ENCODE measurements around the gene FRMD4A. TPM values are rescaled to one million over a fixed set of nuclear protein-coding genes. Genes with fewer than 3 reads are reported as not detected.

Gene FRMD4A
- total RNA-seq, 2 donors from 2014 or later, result 55.9 to 81.0 TPM

DNA sequence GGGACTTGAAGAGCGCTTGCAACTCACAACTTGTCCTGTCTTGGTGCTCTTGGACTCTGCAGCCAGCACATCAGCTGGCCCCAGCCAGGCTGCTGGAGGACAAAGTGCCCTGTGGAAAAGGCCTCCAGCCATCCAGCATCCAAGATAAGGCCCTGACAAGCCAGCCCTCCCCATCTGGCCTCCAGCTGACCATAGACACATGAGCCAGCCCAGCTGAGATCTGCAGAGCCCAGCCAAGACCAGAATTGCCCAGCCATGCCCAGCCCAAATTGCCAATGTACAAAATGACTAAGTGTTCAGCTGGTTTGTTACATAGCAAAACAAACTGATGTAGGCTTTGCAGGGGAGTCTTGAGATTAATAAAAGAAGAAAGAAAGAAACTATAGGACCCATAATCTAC lies 36.0 kb upstream of the FRMD4A start:
- no peak overlapping the region for H3K4me3 ChIP-seq
- TF ChIP-seq, protein P1, sequence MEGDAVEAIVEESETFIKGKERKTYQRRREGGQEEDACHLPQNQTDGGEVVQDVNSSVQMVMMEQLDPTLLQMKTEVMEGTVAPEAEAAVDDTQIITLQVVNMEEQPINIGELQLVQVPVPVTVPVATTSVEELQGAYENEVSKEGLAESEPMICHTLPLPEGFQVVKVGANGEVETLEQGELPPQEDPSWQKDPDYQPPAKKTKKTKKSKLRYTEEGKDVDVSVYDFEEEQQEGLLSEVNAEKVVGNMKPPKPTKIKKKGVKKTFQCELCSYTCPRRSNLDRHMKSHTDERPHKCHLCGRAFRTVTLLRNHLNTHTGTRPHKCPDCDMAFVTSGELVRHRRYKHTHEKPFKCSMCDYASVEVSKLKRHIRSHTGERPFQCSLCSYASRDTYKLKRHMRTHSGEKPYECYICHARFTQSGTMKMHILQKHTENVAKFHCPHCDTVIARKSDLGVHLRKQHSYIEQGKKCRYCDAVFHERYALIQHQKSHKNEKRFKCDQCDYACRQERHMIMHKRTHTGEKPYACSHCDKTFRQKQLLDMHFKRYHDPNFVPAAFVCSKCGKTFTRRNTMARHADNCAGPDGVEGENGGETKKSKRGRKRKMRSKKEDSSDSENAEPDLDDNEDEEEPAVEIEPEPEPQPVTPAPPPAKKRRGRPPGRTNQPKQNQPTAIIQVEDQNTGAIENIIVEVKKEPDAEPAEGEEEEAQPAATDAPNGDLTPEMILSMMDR (IDR thresholded peaks at IDR 0.05), result no peak
- H3K27ac ChIP-seq, result no peak overlapping the region
- no peaks in the 10 kb centered on the region for H3K4me1 ChIP-seq (ENCODE audit: control insufficient read depth in 1 of 2, low read depth in 2 of 2)
- no peaks in the 10 kb centered on the region for H3K9me3 ChIP-seq
- H3K27me3 ChIP-seq (replicated peaks; ENCODE audit: insufficient read depth), result no peaks in the 10 kb centered on the region
- ATAC-seq (ENCODE audit: insufficient number of reproducible peaks, low FRiP score, low read depth), result no peak
- DNase-seq (ENCODE audit: low spot score), result no peak
- H3K36me3 ChIP-seq, result no peaks in the 10 kb centered on the region

DNA sequence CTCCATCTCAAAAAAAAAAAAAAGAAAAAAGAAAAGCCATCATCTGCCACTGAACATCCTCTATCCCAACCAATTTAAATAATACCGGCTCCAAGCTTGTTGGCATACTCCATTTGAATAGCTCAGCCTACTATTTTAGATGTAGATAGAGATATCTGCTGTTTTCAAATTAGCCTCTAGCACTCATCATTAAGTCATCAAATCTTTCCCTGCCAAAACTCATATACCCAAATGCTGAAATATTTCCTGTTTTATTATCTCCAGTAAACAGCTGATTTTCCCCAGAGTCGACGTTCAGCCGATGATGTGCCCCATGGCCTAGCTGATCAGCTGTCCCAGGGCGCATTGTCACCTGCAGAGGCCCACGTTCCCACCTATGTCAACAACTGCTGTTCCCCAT lies 34.5 kb upstream of the FRMD4A start:
- no peak overlapping the region for H3K4me3 ChIP-seq
- no peak for ATAC-seq (ENCODE audit: insufficient number of reproducible peaks, low FRiP score, low read depth)
- TF ChIP-seq, protein P1 (IDR thresholded peaks at IDR 0.05), result no peak

DNA sequence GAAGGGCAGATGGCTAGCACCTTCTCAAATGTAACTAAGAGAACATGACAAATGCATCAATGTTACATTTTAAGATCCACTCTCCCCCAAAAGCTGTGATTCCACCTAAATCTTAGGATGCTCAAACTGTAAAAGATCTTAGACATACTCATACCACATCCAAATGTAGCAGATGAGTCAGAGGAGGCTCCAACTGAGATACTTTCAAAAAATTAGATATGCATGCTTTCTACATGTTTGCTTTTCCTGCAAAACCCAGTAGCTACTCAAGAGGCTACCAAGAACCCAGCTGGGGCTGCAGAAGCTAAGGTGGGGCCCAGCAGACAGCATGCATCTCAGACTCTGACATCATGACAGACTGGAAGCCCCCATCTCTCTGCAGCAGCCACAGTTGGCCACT lies 31.4 kb upstream of the FRMD4A start:
- ATAC-seq (ENCODE audit: insufficient number of reproducible peaks, low FRiP score, low read depth), result no peak
- TF ChIP-seq, protein P1 (IDR thresholded peaks at IDR 0.05), result no peak

More for the DNA sequence above, 34.5 kb upstream of the FRMD4A start:
- no peak for DNase-seq (ENCODE audit: low spot score)
- no peaks in the 10 kb centered on the region for H3K4me1 ChIP-seq (ENCODE audit: control insufficient read depth in 1 of 2, low read depth in 2 of 2)
- H3K36me3 ChIP-seq, result no peaks in the 10 kb centered on the region
- H3K27me3 ChIP-seq (replicated peaks; ENCODE audit: insufficient read depth), result no peaks in the 10 kb centered on the region
- H3K27ac ChIP-seq, result no peak overlapping the region
- no peaks in the 10 kb centered on the region for H3K9me3 ChIP-seq

DNA sequence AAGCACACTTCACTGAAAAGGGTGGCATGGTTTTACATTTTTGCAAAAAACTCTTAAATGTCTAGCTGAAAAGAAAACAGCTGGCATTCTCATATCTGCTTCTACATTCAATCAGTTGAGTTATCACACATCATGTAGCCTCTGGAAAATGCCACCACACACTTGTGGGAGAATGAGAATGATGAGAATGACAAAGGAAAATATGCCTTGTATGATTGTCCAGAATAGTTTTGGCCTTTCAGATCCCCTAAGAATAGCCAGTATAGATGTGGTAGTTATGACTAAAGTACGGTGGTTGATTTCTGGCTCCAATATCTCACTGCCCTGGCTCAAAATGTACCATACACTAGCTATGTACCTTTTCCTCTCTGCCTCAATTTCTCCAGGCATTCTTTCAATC lies 30.2 kb upstream of the FRMD4A start:
- ATAC-seq (ENCODE audit: insufficient number of reproducible peaks, low FRiP score, low read depth), result no peak
- Histone ChIP-seq H3K27ac (no peak overlapping the region), H3K4me3 (no peak overlapping the region), H3K9me3 (no peaks in the 10 kb centered on the region), H3K27me3 (replicated peaks; ENCODE audit: insufficient read depth) (no peaks in the 10 kb centered on the region), H3K4me1 (ENCODE audit: control insufficient read depth in 1 of 2, low read depth in 2 of 2) (no peaks in the 10 kb centered on the region), H3K36me3 (no peaks in the 10 kb centered on the region)
- no peak for DNase-seq (ENCODE audit: low spot score)
- TF ChIP-seq, protein P1 (IDR thresholded peaks at IDR 0.05), result no peak

More for the DNA sequence above, 31.4 kb upstream of the FRMD4A start:
- Histone ChIP-seq H3K36me3 (no peaks in the 10 kb centered on the region), H3K4me3 (no peak overlapping the region), H3K27ac (no peak overlapping the region), H3K9me3 (no peaks in the 10 kb centered on the region), H3K27me3 (replicated peaks; ENCODE audit: insufficient read depth) (no peaks in the 10 kb centered on the region), H3K4me1 (ENCODE audit: control insufficient read depth in 1 of 2, low read depth in 2 of 2) (no peaks in the 10 kb centered on the region)
- no peak for DNase-seq (ENCODE audit: low spot score)

DNA sequence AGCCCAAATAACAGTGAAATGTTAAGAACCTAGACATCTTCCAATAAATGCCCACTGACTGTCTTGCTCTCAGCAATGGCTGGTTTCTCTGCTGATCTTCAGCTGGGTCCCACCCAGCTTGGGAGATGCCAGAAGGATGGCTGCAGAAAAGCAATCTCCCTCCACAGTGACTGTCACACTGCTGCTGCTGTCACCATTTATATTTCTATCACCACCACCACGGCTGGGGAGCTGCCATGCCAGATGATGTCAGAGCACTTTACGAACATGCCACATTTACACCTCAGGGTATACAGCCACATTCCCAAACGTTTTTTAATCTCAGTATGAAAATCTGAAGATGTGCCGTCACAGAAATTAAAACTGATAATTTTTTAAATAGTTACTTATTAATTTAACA lies 29.8 kb upstream of the FRMD4A start:
- no peak for ATAC-seq (ENCODE audit: insufficient number of reproducible peaks, low FRiP score, low read depth)
- Histone ChIP-seq H3K27ac (no peak overlapping the region), H3K36me3 (no peaks in the 10 kb centered on the region), H3K9me3 (no peaks in the 10 kb centered on the region), H3K4me3 (no peak overlapping the region), H3K27me3 (replicated peaks; ENCODE audit: insufficient read depth) (no peaks in the 10 kb centered on the region), H3K4me1 (ENCODE audit: control insufficient read depth in 1 of 2, low read depth in 2 of 2) (no peaks in the 10 kb centered on the region)
- TF ChIP-seq, protein P1 (IDR thresholded peaks at IDR 0.05), result no peak
- DNase-seq (ENCODE audit: low spot score), result no peak
